Heart left ventricle (tissue), 16 donors: ENCODE measurements around the gene KCNA10. TPM values are rescaled to one million over a fixed set of nuclear protein-coding genes. Genes with fewer than 3 reads are reported as not detected.
A peak's percentile ranks its signal among the peaks of the same experiment; 100 is the strongest.

Source experiments
- ATAC-seq, 4 donors: fragments of 200-7000 bp; cut with Tn5 transposase; one replicate each; pipeline ENCODE4 v1.9.1; 2020 to 2022; ENCODE audit warnings: moderate library complexity in 4 of 4, mild to moderate bottlenecking in 3 of 4, moderate number of reproducible peaks in 1 of 4
- DNase-seq, 5 donors: peaks; one replicate each; pipeline ENCODE4 v3.0.0-alpha.2; 2020
- H3K27ac ChIP-seq, 12 donors: fragments of 200-600 bp; sonication (generic) in 4 of 12; one replicate each; pipeline versions ENCODE4 v1.5.0 to v1.8.0; 2016 to 2022; ENCODE audit warnings: mild to moderate bottlenecking in 2 of 12
- H3K27me3 ChIP-seq, 9 donors: fragments of 200-600 bp; sonication (generic) in 2 of 9; one replicate each; pipeline versions ENCODE4 v1.5.1 to v1.8.0; 2016 to 2022; ENCODE audit warnings: mild to moderate bottlenecking in 3 of 9
- H3K36me3 ChIP-seq, 9 donors: fragments of 200-600 bp; sonication (generic) in 2 of 9; one replicate each; pipeline versions ENCODE4 v1.5.0 to v1.8.0; 2018 to 2022; ENCODE audit warnings: mild to moderate bottlenecking in 2 of 9
- H3K4me1 ChIP-seq, 12 donors: fragments of 200-600 bp; sonication (generic) in 4 of 12; one replicate each; pipeline versions ENCODE4 v1.5.0 to v1.8.0; 2016 to 2022; ENCODE audit warnings: mild to moderate bottlenecking in 3 of 12
- H3K4me3 ChIP-seq, 12 donors: fragments of 200-600 bp; sonication (generic) in 4 of 12; one replicate each; pipeline versions ENCODE4 v1.5.0 to v1.8.0; 2017 to 2022; ENCODE audit warnings: mild to moderate bottlenecking in 9 of 12, moderate library complexity in 4 of 12
- H3K9me3 ChIP-seq, 12 donors: fragments of 200-600 bp; sonication (generic) in 4 of 12; one replicate each; pipeline versions ENCODE4 v1.5.0 to v1.8.0; 2016 to 2022; ENCODE audit warnings: mild to moderate bottlenecking in 1 of 12
- POLR2A ChIP-seq, 2 donors: fragments of 450-650 bp; IDR thresholded peaks; one replicate each; pipeline ENCODE4 v1.6.1; 2017; ENCODE audit warnings: antibody characterized with exemption in 2 of 2, mild to moderate bottlenecking in 2 of 2, moderate library complexity in 2 of 2
- WGBS, 4 donors: extraction: QIAGEN DNeasy Blood & Tissue Kit in 2 of 4; methylation state at CpG; one replicate each; pipeline versions ENCODE4 v1.1.5 to v1.1.7; 2013 to 2018; 5-methylcytosine and 5-hydroxymethylcytosine counted together
- intact Hi-C, 10 donors: fragments of 100-400 bp; cut with DNase I; formaldehyde crosslinking; loops; one replicate each; pipeline versions ENCODE4 v1.11.1 to v1.14.2; 2022
- polyA plus RNA-seq, 2 donors: library from polyadenylated mRNA; stranded (reverse); fragments of 200-250 nt; gene quantifications; one replicate each; pipeline ENCODE4 v1.2.3, GENCODE V29; 2013
- total RNA-seq, 9 donors: library from RNA; depleted of rRNA in 2 of 9; stranded (reverse); fragments of >200 nt in 2 of 9; fragmentation: NEBNext Ultra II Directional in 3 of 9; extraction: Animal tissue kit (Norgen Biotek cat#: 25700) in 3 of 9; gene quantifications; one replicate each; pipeline versions ENCODE4 v1.1.0 to v1.2.4, GENCODE V29; 2016 to 2023
- TF ChIP-seq, protein P1 (sequence below), 12 donors: fragments of 200-600 bp; sonication (generic) in 4 of 12; IDR thresholded peaks; one replicate each; pipeline versions ENCODE4 v1.5.0 to v1.8.0; 2018 to 2022; ENCODE audit warnings: antibody characterized with exemption in 12 of 12, mild to moderate bottlenecking in 5 of 12
- donor health status: ischemic (EF 13 %, LVEDD 7.1; RV severe dilation, severe dysfunction).
- donor health status: healthy with polysubstance abuse.
- donor health status: DM: no; HTN: yes; CAD: no.
- donor health status: DM: no; HTN: no; CAD: no.
- donor health status: ischemic (EF 25% LVEDD 6.9; RV normal size, moderate dysfunction).
- donor health status: ischemic (EF 25% LVEDD 5.7; RV mildly dilated, moderate dysfunction).
- donor health status: healthy.
- donor health status: DM: yes; HTN: yes; CAD: no.
- donor health status: ischemic (EF 35%, LVEDD 5.7; RV mildly dilated, moderate dysfunction).
- donor health status: nonischemic (EF 11% LVEDD 7.7; RV severe dilation, severe dysfunction).
- donor health status: DM: yes; HTN: yes; CAD: no.
- donor health status: PGD.
- donor health status: ischemic (EF 29% LVEDD 5.4; RV normal size, mild dysfunction).
- donor health status: nonischemic (EF 23%, LVEDD 6.1; RV moderate dilation, normal function).

The KCNA10 gene
- total and polyA plus RNA-seq, 11 donors = not detected

DNA sequence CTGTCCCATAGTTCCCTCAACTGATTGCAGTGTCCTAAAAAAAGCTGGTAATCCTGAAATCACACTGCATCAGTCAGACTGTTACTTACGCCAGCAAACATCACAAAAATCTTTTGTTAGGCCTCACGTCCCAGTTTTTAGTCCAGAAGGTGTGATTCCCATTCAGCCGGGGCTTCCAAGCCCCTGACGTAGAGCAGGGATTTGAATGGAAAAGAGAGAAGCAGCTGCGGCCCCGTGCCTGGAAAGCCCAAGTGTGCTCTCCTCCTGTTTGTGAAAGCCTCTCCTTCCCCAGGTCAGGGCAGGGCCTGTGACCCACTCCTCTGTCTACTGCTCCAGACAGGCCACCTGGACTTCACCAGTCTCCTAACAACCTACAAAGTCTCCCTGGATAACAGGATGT is 20.7 kb downstream of the KCNA10 start:
- Histone ChIP-seq H3K9me3 (no peaks in the 10 kb centered on the region), H3K4me3 (no peak overlapping the region), H3K27me3 (no peaks in the 10 kb centered on the region), H3K36me3 (no peaks in the 10 kb centered on the region), H3K27ac (no peak overlapping the region), H3K4me1 (peaks cover 0 to 4% (median 0%) of the 10 kb centered on the region in 12 donors)
- DNase-seq (no peak), ATAC-seq (no peak)
- 59 to 75% (median 72%) methylated on average over 4 to 6 of the region's 6 CpGs for WGBS, 4 donors
- TF ChIP-seq, protein P1, sequence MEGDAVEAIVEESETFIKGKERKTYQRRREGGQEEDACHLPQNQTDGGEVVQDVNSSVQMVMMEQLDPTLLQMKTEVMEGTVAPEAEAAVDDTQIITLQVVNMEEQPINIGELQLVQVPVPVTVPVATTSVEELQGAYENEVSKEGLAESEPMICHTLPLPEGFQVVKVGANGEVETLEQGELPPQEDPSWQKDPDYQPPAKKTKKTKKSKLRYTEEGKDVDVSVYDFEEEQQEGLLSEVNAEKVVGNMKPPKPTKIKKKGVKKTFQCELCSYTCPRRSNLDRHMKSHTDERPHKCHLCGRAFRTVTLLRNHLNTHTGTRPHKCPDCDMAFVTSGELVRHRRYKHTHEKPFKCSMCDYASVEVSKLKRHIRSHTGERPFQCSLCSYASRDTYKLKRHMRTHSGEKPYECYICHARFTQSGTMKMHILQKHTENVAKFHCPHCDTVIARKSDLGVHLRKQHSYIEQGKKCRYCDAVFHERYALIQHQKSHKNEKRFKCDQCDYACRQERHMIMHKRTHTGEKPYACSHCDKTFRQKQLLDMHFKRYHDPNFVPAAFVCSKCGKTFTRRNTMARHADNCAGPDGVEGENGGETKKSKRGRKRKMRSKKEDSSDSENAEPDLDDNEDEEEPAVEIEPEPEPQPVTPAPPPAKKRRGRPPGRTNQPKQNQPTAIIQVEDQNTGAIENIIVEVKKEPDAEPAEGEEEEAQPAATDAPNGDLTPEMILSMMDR (IDR thresholded peaks at IDR 0.05) = no peak
- no peak for TF ChIP-seq POLR2A (IDR thresholded peaks at IDR 0.05)
- intact Hi-C loops = loop anchor here in 4 of 10 donors (5.0 to 10.0 kb wide), 4 partner anchors 86 to 296 kb away; no protein-coding TSS in a partner anchor

DNA sequence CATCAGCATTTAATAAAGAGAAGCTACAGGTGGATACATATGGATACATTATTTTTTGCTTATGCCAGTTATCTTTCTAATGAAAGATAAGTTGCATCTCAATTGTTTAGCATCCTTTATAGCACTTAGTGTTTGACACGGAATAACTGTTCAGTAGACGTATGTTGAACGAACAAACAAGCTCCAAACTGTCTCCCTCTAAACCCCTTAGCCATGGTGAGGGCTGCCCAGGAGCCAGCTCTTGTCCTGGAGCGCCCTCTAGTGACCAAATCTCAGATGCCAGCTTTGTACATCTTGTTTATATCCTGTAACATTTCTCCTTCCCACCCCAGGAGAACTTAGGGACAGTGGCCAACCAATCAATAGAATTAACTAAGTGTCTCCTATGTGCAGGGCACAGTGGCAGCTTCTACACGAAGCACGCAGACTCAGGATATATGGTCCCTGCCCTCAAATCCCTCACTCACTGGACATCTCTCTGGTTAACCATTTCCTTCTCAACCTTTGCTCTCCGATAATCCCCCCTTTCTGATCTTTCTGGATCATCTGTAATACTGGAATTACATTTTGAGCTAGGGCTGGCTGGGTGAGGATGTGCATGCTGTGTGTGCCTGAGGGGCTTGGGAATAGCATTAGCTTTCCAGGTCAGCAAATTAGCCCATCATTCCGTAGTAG is 22.9 kb downstream of the KCNA10 start:
- intact Hi-C loops = loop anchor here in 5 of 10 donors (1.0 to 10.0 kb wide), 8 partner anchors 36 to 294 kb away; no protein-coding TSS in a partner anchor
- DNase-seq (peak in 4 of 5 donors; percentile 62 to 77 (median 68)), ATAC-seq (peak; percentile 60 to 88 (median 81))
- H3K9me3 ChIP-seq = no peaks in the 10 kb centered on the region
- no peak overlapping the region for H3K4me3 ChIP-seq
- H3K27ac ChIP-seq = no peak overlapping the region
- H3K4me1 ChIP-seq = no peaks in the 10 kb centered on the region
- TF ChIP-seq POLR2A (IDR thresholded peaks at IDR 0.05) = no peak
- TF ChIP-seq, protein P1 (IDR thresholded peaks at IDR 0.05) = peak; percentile 78 to 94 (median 90)
- H3K27me3 ChIP-seq = no peaks in the 10 kb centered on the region
- no peaks in the 10 kb centered on the region for H3K36me3 ChIP-seq
- WGBS, 4 donors = 21 to 26% (median 24%) methylated on average over 8 of the region's 8 CpGs

- no peaks in the 10 kb centered on the region for H3K4me1 ChIP-seq
- H3K9me3 ChIP-seq = no peaks in the 10 kb centered on the region
- 63 to 72% (median 67%) methylated on average over 21 of the region's 21 CpGs for WGBS, 4 donors
- TF ChIP-seq, protein P1 (IDR thresholded peaks at IDR 0.05) = no peak
- no peak for TF ChIP-seq POLR2A (IDR thresholded peaks at IDR 0.05)
- DNase-seq (no peak), ATAC-seq (no peak)
- no peaks in the 10 kb centered on the region for H3K27me3 ChIP-seq
- no peak overlapping the region for H3K27ac ChIP-seq
- intact Hi-C loops = loop anchor here in 4 of 10 donors (5.0 to 10.0 kb wide), 4 partner anchors 82 to 292 kb away; no protein-coding TSS in a partner anchor
- no peak overlapping the region for H3K4me3 ChIP-seq
- no peaks in the 10 kb centered on the region for H3K36me3 ChIP-seq
These were observed 24.2 kb downstream of the KCNA10 start for GRCh38 chr1:110494522-110495406.

GRCh38 chr1:110494036-110494435 is 24.9 kb downstream of the KCNA10 start:
- H3K27ac ChIP-seq = no peak overlapping the region
- WGBS, 4 donors = 59 to 81% (median 79%) methylated on average over 4 to 5 of the region's 5 CpGs
- ATAC-seq (no peak), DNase-seq (no peak)
- H3K4me1 ChIP-seq = no peaks in the 10 kb centered on the region
- intact Hi-C loops = loop anchor here in 2 of 10 donors (10.0 kb wide), 1 partner anchor 289 kb away; no protein-coding TSS in a partner anchor
- H3K9me3 ChIP-seq = no peaks in the 10 kb centered on the region
- H3K36me3 ChIP-seq = no peaks in the 10 kb centered on the region
- H3K4me3 ChIP-seq = no peak overlapping the region
- TF ChIP-seq POLR2A (IDR thresholded peaks at IDR 0.05) = no peak
- TF ChIP-seq, protein P1 (IDR thresholded peaks at IDR 0.05) = no peak
- H3K27me3 ChIP-seq = no peaks in the 10 kb centered on the region
